ENCODE data around the gene CCT7. TPM values are rescaled to one million over a fixed set of nuclear protein-coding genes. Genes with fewer than 3 reads are reported as not detected.
A peak's percentile ranks its signal among the peaks of the same experiment; 100 is the strongest.
"Not testable (repeated sequence)": the region's sequence is repeated elsewhere in the genome, so short reads cannot be mapped to it uniquely, and the experiment has no call there.

Gene CCT7
- 100 to 1,000 TPM; 259 to 262 TPM for total RNA-seq

GRCh38 chr2:73233932-73234832 lies at the start of gene CCT7:
Gene CCT7, plus strand, starts transcription at chr2:73234308. Its CDS starts 71 bp downstream, at chr2:73234379.
- no peaks in the 10 kb centered on the region for H3K27me3 Mint-ChIP-seq
- CTCF ChIA-PET: interaction anchor here (0.7 to 8.0 kb wide), 9 partner anchors 9 to 152 kb away, joined by 3 to 50 read pairs (median 7); partner anchors contain the start of genes ALMS1 and SMYD5

DNA sequence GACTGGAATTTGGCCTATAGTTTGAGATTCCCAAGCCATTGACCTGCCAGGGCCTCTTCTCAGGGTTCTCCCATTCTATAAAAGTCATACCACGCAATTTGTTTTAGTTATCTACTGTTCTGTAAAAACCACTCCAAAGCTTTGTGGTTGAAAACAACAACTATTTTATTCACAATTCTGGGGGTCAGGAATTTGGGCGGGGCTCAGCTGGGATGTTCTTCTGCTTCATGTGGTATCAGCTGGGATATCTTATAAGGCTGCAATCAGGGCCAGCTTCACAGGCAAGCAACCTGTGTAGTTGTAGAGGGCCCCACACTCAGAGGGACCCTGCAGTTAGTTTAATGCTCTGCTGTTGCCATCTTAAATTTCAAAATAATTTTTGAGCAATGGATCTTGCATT lies 48.1 kb upstream of the CCT7 start:
- POLR2A ChIA-PET: no interaction called here
- Mint-ChIP-seq H3K9me3 (no peaks in the 10 kb centered on the region), H3K4me3 (no peak overlapping the region), H3K36me3 (ENCODE audit: low read depth) (no peaks in the 10 kb centered on the region), H3K4me1 (peaks cover 3% of the 10 kb centered on the region), H3K27me3 (peaks cover 25% of the 10 kb centered on the region), H3K27ac (no peak overlapping the region)
- no peak for DNase-seq
- CTCF ChIA-PET: interaction anchor here (3.9 kb wide), 1 partner anchor 9 kb away, joined by 19 read pairs; no protein-coding TSS in a partner anchor

More at GRCh38 chr2:73233932-73234832, at the start of gene CCT7:
- Mint-ChIP-seq H3K9me3 (no peaks in the 10 kb centered on the region), H3K27ac (peak within 1 kb of the TSS; percentile 75), H3K36me3 (ENCODE audit: low read depth) (peaks cover 20% of the 10 kb centered on the region), H3K4me3 (peak within 1 kb of the TSS; percentile 86), H3K4me1 (peaks cover 42% of the 10 kb centered on the region)
- peak; percentile 89 for DNase-seq
- POLR2A ChIA-PET: interaction anchor here (0.5 to 3.8 kb wide), 23 partner anchors 10 to 1234 kb away, joined by 3 to 25 read pairs (median 9); partner anchors contain the start of genes ALMS1, DGUOK, FBXO41 and SFXN5

GRCh38 chr2:73187549-73187948 lies 46.6 kb upstream of the CCT7 start:
- ChIA-PET CTCF (interaction anchor here (3.9 kb wide), 1 partner anchor 10 kb away, joined by 19 read pairs; no protein-coding TSS in a partner anchor), POLR2A (no interaction called here)
- Mint-ChIP-seq H3K36me3 (ENCODE audit: low read depth) (no peaks in the 10 kb centered on the region), H3K4me1 (no peaks in the 10 kb centered on the region), H3K9me3 (no peaks in the 10 kb centered on the region), H3K27me3 (peaks cover 27% of the 10 kb centered on the region), H3K4me3 (no peak overlapping the region), H3K27ac (no peak overlapping the region)
- DNase-seq: no peak

DNA sequence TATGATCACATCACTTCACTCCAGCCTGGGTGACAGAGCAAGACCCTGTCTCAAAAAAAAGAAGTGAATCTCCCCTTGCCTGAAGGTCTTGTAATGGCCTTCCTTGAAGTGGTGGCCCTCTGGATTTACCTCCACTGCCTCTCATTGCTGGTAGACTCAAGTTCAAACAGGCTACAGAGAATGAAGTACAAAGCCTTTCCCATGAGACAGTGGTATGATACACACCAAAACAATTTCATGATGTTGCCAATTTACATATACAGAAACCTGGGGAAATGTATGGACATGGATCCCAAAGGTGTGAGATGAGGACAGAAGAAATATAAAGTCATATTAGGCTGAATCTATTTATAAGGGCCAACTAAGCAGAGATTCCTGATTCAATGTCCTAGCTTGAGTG lies 36.5 kb upstream of the CCT7 start:
- Mint-ChIP-seq H3K9me3 (no peaks in the 10 kb centered on the region), H3K4me1 (peaks cover 3% of the 10 kb centered on the region), H3K27me3 (peaks cover 45% of the 10 kb centered on the region), H3K4me3 (no peak overlapping the region), H3K36me3 (ENCODE audit: low read depth) (no peaks in the 10 kb centered on the region), H3K27ac (no peak overlapping the region)
- POLR2A ChIA-PET: no interaction called here
- DNase-seq: no peak
- CTCF ChIA-PET: interaction anchor here (0.6 to 1.3 kb wide), 3 partner anchors 15 to 35 kb away, joined by 4 to 5 read pairs (median 4); partner anchors contain the start of gene PRADC1

DNA sequence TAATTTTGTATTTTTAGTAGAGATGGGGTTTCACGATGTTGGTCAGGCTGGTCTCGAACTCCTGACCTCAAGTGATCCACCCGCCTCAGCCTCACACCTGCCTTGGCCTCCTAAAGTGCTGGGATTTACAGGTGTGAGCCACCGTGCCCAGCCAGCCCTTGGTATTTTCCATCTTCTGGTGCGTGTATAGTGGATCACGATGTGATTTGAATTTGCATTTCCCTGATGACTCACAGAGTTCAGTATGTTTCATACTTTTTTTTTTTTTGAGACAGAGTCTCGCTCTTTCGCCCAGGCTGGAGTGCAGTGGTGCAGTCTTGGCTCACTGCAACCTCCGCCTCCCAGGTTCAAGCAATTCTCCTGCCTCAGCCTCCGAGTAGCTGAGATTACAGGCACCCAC lies 33.8 kb upstream of the CCT7 start:
- H3K36me3 Mint-ChIP-seq (ENCODE audit: low read depth); POLR2A ChIA-PET; H3K4me3 Mint-ChIP-seq; DNase-seq; H3K9me3 Mint-ChIP-seq; H3K27ac Mint-ChIP-seq; H3K4me1 Mint-ChIP-seq: not testable (repeated sequence)
- peaks cover 57% of the 10 kb centered on the region for H3K27me3 Mint-ChIP-seq
- CTCF ChIA-PET: interaction anchor here (1.4 kb wide), 1 partner anchor 13 kb away, joined by 5 read pairs; no protein-coding TSS in a partner anchor

DNA sequence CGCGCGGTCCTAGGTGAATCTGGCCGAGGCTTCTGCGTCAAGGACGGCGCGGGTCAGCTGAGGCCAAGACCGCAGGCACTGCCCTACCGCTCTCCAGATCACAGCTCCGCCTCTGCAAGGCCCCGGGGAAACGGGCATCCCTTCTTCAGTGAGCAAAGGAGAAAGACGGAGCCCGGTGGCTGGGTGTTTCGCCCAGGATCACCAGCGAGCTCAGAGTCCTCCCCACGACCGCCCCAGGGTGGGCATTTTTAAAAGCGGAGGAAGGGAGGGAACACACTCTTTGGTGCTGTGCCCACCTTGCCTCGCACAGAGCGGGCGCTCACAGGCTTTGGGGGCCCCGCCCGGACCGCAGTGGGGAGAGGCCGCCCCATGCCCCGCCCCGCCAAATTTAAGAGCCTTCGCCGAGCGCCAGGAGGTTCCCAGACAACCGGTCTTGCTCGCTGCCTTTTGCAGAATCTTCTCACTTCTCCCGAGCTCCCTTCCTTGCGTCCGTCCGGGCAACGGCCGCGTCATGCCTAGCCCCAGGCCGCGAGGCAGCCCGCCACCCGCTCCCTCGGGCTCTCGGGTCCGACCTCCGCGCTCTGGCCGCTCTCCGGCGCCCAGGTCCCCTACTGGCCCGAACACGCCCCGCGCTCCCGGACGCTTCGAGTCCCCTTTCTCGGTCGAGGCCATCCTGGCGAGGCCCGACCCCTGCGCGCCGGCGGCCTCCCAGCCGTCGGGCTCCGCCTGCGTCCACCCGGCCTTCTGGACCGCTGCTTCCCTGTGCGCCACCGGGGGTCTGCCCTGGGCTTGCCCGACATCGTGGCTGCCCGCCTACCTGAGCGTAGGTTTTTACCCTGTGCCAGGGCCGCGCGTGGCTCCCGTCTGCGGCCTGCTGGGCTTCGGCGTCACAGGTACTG lies 31.7 kb upstream of the CCT7 start, which contains the start of gene NOTO:
Gene NOTO, plus strand, starts transcription at position 419 of the 899 bp plus-strand sequence. Its CDS starts 93 bp downstream, at position 512.
- Mint-ChIP-seq H3K4me1 (peaks cover 3% of the 10 kb centered on the region), H3K36me3 (ENCODE audit: low read depth) (no peaks in the 10 kb centered on the region), H3K4me3 (no peak within 1 kb of the TSS), H3K27me3 (peaks cover 53% of the 10 kb centered on the region), H3K9me3 (no peaks in the 10 kb centered on the region), H3K27ac (no peak within 1 kb of the TSS)
- POLR2A ChIA-PET: no interaction called here
- CTCF ChIA-PET: interaction anchor here (1.0 to 1.3 kb wide), 3 partner anchors 10 to 25 kb away, joined by 3 to 6 read pairs (median 3); no protein-coding TSS in a partner anchor
- no peak for DNase-seq

DNA sequence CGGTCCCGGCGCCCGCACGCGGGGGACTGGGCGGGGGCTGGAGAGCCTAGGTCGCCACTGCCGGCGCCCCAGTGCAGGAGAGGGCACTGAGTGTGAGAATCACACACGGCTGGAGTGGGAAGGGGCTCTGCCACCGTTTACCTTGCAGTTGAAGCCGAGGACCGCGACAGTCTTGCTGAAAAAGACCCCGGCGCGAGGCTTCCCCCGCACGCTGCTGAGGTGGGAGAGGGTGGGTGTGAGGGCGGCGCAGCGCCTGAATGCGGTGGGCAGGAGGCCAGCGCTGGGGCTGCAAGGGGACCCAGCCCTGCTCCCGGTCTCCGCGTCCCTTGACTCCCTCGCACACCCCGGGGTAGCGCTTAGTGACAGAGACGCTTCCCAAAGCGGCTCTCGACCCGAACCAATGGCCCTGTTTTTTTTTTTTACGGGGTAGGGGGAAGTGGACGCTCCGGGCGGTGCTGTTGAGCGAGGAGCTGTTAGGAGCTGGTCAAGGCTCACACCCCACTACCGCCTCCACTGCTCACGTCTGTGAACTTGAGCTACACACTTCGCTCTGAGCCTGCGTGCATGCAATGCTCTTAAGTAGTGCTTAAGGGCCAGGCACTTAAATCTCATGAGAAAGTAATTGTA lies 30.9 kb upstream of the CCT7 start:
- CTCF ChIA-PET: interaction anchor here (0.8 kb wide), 1 partner anchor 9 kb away, joined by 8 read pairs; no protein-coding TSS in a partner anchor
- no peaks in the 10 kb centered on the region for H3K9me3 Mint-ChIP-seq
- peaks cover 3% of the 10 kb centered on the region for H3K4me1 Mint-ChIP-seq
- DNase-seq: no peak
- POLR2A ChIA-PET: no interaction called here
- H3K4me3 Mint-ChIP-seq: no peak overlapping the region
- H3K27ac Mint-ChIP-seq: no peak overlapping the region
- peaks cover 51% of the 10 kb centered on the region for H3K27me3 Mint-ChIP-seq
- no peaks in the 10 kb centered on the region for H3K36me3 Mint-ChIP-seq (ENCODE audit: low read depth)

- H3K27ac Mint-ChIP-seq: no peak overlapping the region
- peaks cover 42% of the 10 kb centered on the region for H3K27me3 Mint-ChIP-seq
- ChIA-PET POLR2A (no interaction called here), CTCF (no interaction called here)
- no peak overlapping the region for H3K4me3 Mint-ChIP-seq
- H3K9me3 Mint-ChIP-seq: no peaks in the 10 kb centered on the region
- DNase-seq: no peak
- H3K36me3 Mint-ChIP-seq (ENCODE audit: low read depth): no peaks in the 10 kb centered on the region
- H3K4me1 Mint-ChIP-seq: peaks cover 3% of the 10 kb centered on the region
These were observed 28.5 kb upstream of the CCT7 start for GRCh38 chr2:73205611-73206010.

DNA sequence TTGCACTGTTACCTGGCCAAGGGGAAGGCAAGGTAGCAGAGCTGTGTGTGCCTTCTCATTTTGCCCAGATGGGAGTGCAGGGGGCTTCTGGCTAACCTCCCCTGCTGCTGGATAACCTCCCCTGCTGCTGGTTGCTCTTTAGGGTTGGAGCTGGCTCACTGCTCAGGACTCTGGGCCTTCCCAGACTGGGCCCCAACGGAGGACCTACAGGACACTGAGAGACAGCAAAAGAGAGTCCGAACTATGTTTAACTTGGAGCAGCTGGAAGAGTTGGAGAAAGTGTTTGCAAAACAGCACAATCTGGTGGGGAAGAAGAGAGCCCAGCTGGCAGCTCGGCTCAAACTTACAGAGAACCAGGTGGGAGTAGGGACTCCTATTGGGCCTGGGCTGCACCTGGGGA lies 25.9 kb upstream of the CCT7 start:
- Mint-ChIP-seq H3K4me1 (peaks cover 8% of the 10 kb centered on the region), H3K9me3 (no peaks in the 10 kb centered on the region), H3K27ac (no peak overlapping the region), H3K36me3 (ENCODE audit: low read depth) (no peaks in the 10 kb centered on the region), H3K4me3 (no peak overlapping the region), H3K27me3 (peaks cover 27% of the 10 kb centered on the region)
- POLR2A ChIA-PET: interaction anchor here (1.7 kb wide), 1 partner anchor 16 kb away, joined by 5 read pairs; no protein-coding TSS in a partner anchor
- CTCF ChIA-PET: interaction anchor here (0.6 to 2.3 kb wide), 3 partner anchors 18 to 188 kb away, joined by 3 to 10 read pairs (median 5); no protein-coding TSS in a partner anchor
- DNase-seq: no peak

- Mint-ChIP-seq H3K36me3 (ENCODE audit: low read depth) (no peaks in the 10 kb centered on the region), H3K4me3 (no peak overlapping the region), H3K4me1 (peaks cover 22% of the 10 kb centered on the region), H3K27ac (no peak overlapping the region), H3K27me3 (peaks cover 15% of the 10 kb centered on the region), H3K9me3 (no peaks in the 10 kb centered on the region)
- POLR2A ChIA-PET: interaction anchor here (1.6 kb wide), 1 partner anchor 23 kb away, joined by 4 read pairs; the partner anchor contains the start of gene PRADC1
- no peak for DNase-seq
- CTCF ChIA-PET: interaction anchor here (0.6 to 1.4 kb wide), 3 partner anchors 24 to 205 kb away, joined by 3 to 6 read pairs (median 3); partner anchors contain the start of gene CCT7
These were observed 24.1 kb upstream of the CCT7 start for GRCh38 chr2:73210019-73210418.

DNA sequence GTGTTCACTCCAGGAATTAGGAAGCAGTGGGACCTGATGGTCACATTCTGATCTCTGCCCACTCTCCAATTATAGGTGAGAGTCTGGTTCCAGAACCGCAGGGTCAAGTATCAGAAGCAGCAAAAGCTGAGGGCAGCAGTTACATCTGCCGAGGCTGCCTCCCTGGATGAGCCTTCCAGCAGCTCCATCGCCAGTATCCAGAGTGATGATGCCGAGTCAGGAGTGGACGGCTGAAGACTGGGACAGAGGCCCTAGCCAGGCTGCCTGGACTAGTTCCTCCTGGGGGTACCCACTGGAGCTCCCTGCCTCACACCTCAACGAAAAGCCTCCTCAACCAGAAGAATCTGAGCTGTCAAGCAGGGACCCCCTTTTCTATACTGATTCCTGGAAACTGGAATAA lies 23.4 kb upstream of the CCT7 start:
- Mint-ChIP-seq H3K27ac (no peak overlapping the region), H3K9me3 (no peaks in the 10 kb centered on the region)

GRCh38 chr2:73212098-73212447 lies 22.0 kb upstream of the CCT7 start:
- Mint-ChIP-seq H3K9me3 (no peaks in the 10 kb centered on the region), H3K36me3 (ENCODE audit: low read depth) (no peaks in the 10 kb centered on the region), H3K27ac (no peak overlapping the region), H3K27me3 (peaks cover 6% of the 10 kb centered on the region), H3K4me1 (peaks cover 31% of the 10 kb centered on the region), H3K4me3 (no peak overlapping the region)
- DNase-seq: no peak
- POLR2A ChIA-PET: interaction anchor here (1.0 to 2.2 kb wide), 3 partner anchors 13 to 35 kb away, joined by 4 to 18 read pairs (median 5); partner anchors contain the start of genes CCT7 and PRADC1
- CTCF ChIA-PET: interaction anchor here (0.8 to 2.9 kb wide), 32 partner anchors 8 to 319 kb away, joined by 3 to 50 read pairs (median 4); partner anchors contain the start of genes CCT7, EGR4, NOTO and PRADC1

More for the DNA sequence above, 23.4 kb upstream of the CCT7 start:
- ChIA-PET POLR2A (interaction anchor here (1.6 kb wide), 1 partner anchor 22 kb away, joined by 4 read pairs; the partner anchor contains the start of gene PRADC1), CTCF (interaction anchor here (1.3 to 1.4 kb wide), 2 partner anchors 24 to 33 kb away, joined by 3 to 6 read pairs; partner anchors contain the start of gene CCT7)
- peaks cover 28% of the 10 kb centered on the region for H3K4me1 Mint-ChIP-seq
- H3K4me3 Mint-ChIP-seq: no peak overlapping the region
- H3K36me3 Mint-ChIP-seq (ENCODE audit: low read depth): no peaks in the 10 kb centered on the region
- DNase-seq: no peak
- H3K27me3 Mint-ChIP-seq: peaks cover 12% of the 10 kb centered on the region
